Measurements from ENCODE around the gene LCN1. TPM values are rescaled to one million over a fixed set of nuclear protein-coding genes. Genes with fewer than 3 reads are reported as not detected.

Gene LCN1
- total RNA-seq, 1 experiment from 2014 or later: not detected

GRCh38 chr9:135478829-135479468 is 42.3 kb upstream of the LCN1 start:
- H3K27ac ChIP-seq: peak overlapping the region; percentile 45
- DNase-seq: peak; percentile 58 to 69

GRCh38 chr9:135479469-135480052 is 41.7 kb upstream of the LCN1 start, which contains the start of gene PPP1R26:
Gene PPP1R26, plus strand, starts transcription at chr9:135479782. Its CDS starts 4,729 bp downstream, at chr9:135484511.
- peaks cover 9% of the 10 kb centered on the region; the same call in 1 of the 2 replicates for H4K20me1 ChIP-seq (ENCODE audit: insufficient read depth)
- intact Hi-C loops (cut with micrococcal nuclease; ENCODE audit: unreplicated experiment): loop anchor here (1.0 kb wide), 1 partner anchor 20 kb away; a partner anchor contains a TSS
- peaks cover 31% of the 10 kb centered on the region for H3K4me1 ChIP-seq (replicated peaks; ENCODE audit: insufficient read depth)
- peaks cover 52% of the 10 kb centered on the region for H3K79me2 ChIP-seq (ENCODE audit: low read depth)
- ChIA-PET CTCF (no interaction called here), POLR2A (ENCODE audit: unreplicated experiment) (interaction anchor here (0.6 kb wide), 1 partner anchor 1130 kb away, joined by 4 read pairs; no protein-coding TSS in a partner anchor)
- H3F3A ChIP-seq (ENCODE audit: insufficient read depth, low read depth): peaks cover 21% of the 10 kb centered on the region; the same call in 1 of the 2 replicates
- no peaks in the 10 kb centered on the region for H3K9me3 ChIP-seq (ENCODE audit: insufficient read depth, low read depth)
- no peaks in the 10 kb centered on the region for H3K36me3 ChIP-seq (ENCODE audit: low read depth)
- TF ChIP-seq EZH2 (IDR thresholded peaks at IDR 0.05; ENCODE audit: low read depth) (no peak), CTCF (conservative IDR thresholded peaks at IDR 0.05) (no peak)
- H3K4me2 ChIP-seq: peak within 1 kb of the TSS; percentile 99
- BruUV-seq (replicated peaks): no TSS peak
- no peaks in the 10 kb centered on the region for H3K27me3 ChIP-seq (ENCODE audit: insufficient read depth, low read depth)
- H3K4me3 ChIP-seq: peak within 1 kb of the TSS; percentile 92
- H3K9me2 ChIP-seq (ENCODE audit: insufficient read depth): no peaks in the 10 kb centered on the region
- H3K27ac ChIP-seq: peak within 1 kb of the TSS; percentile 45
- DNase-seq: peak in 1 of 2 experiments; percentile 67
- H2AFZ ChIP-seq: peak within 1 kb of the TSS; percentile 80

More at GRCh38 chr9:135478829-135479468, 42.3 kb upstream of the LCN1 start:
- Histone ChIP-seq H3K9me2 (ENCODE audit: insufficient read depth) (no peaks in the 10 kb centered on the region), H3K4me3 (peak overlapping the region; percentile 62), H3F3A (ENCODE audit: insufficient read depth, low read depth) (peaks cover 21% of the 10 kb centered on the region; the same call in 1 of the 2 replicates), H3K4me2 (peak overlapping the region; percentile 83), H3K27me3 (ENCODE audit: insufficient read depth, low read depth) (no peaks in the 10 kb centered on the region), H3K36me3 (ENCODE audit: low read depth) (no peaks in the 10 kb centered on the region), H4K20me1 (ENCODE audit: insufficient read depth) (peaks cover 9% of the 10 kb centered on the region; the same call in 1 of the 2 replicates), H3K9me3 (ENCODE audit: insufficient read depth, low read depth) (no peaks in the 10 kb centered on the region), H3K4me1 (replicated peaks; ENCODE audit: insufficient read depth) (peaks cover 31% of the 10 kb centered on the region), H3K79me2 (ENCODE audit: low read depth) (peaks cover 52% of the 10 kb centered on the region), H2AFZ (peak overlapping the region; percentile 68; the same call in 1 of the 2 replicates)
- ChIA-PET CTCF (no interaction called here), POLR2A (ENCODE audit: unreplicated experiment) (no interaction called here)
- intact Hi-C loops (cut with micrococcal nuclease; ENCODE audit: unreplicated experiment): loop anchor here (1.0 kb wide), 1 partner anchor 20 kb away; a partner anchor contains a TSS
- no TSS peak for BruUV-seq (replicated peaks)
- no peak for TF ChIP-seq CTCF (conservative IDR thresholded peaks at IDR 0.05)
- TF ChIP-seq EZH2 (IDR thresholded peaks at IDR 0.05; ENCODE audit: low read depth): no peak

DNA sequence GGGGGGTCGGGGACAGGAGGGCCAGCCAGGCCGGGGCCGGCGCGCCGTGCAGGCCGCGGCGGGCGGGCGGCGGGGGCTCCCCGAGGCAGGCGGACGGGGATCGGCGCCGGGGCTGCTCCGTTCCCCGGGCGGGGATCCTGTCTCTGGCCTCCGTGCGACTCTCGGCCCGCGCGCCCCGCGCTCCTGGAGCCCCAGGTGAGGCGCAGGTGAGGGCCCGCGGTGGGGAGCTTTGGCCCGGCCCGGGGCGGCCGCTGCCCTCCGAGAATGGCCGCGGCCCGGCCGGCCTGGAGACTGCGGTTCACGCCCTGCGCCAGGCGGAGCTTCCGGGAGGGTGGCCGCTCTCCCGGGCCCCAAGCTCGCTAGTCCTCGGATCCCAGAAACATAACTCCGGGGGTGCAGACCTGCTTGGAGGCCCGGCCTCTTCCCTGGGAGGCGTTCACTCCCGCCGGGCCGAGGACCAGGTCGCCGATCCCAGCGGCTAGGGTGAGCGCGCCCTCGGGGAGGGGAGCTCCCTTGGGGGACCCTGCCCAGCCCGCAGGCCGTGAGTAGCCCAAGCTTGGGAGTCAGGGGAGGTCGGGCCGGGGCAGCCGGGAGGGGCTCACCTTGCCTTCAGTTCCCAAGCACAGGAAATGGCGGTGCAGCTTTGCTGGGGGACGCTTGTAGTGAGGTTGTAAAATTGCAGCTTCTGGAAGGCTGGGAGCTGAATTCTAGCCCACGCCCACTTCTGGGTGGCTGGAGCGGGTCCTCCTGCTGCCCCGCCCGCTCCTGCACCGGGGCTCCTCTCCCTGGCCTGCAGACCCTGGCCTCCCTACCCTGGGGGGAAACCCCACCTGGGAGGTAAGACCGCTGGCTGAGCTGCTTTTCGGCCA is 40.9 kb upstream of the LCN1 start:
- Histone ChIP-seq H4K20me1 (ENCODE audit: insufficient read depth) (peaks cover 9% of the 10 kb centered on the region; the same call in 1 of the 2 replicates), H3K9me3 (ENCODE audit: insufficient read depth, low read depth) (no peaks in the 10 kb centered on the region), H2AFZ (peak overlapping the region; percentile 80), H3K27ac (0 out of 2 replicates have a peak overlapping the region, but pooled peaks have one; percentile 23), H3K4me2 (peak overlapping the region; percentile 99), H3F3A (ENCODE audit: insufficient read depth, low read depth) (peaks cover 21% of the 10 kb centered on the region; the same call in 1 of the 2 replicates), H3K4me1 (replicated peaks; ENCODE audit: insufficient read depth) (peaks cover 31% of the 10 kb centered on the region), H3K27me3 (ENCODE audit: insufficient read depth, low read depth) (no peaks in the 10 kb centered on the region), H3K4me3 (peak overlapping the region; percentile 92), H3K36me3 (ENCODE audit: low read depth) (0 out of 2 replicates have a peak, but pooled peaks cover 2% of the 10 kb centered on the region), H3K9me2 (ENCODE audit: insufficient read depth) (no peaks in the 10 kb centered on the region), H3K79me2 (ENCODE audit: low read depth) (peaks cover 52% of the 10 kb centered on the region)
- BruUV-seq (replicated peaks): no TSS peak
- CTCF ChIA-PET: interaction anchor here (1.0 kb wide), 1 partner anchor 19 kb away, joined by 5 read pairs; a partner anchor contains a TSS
- DNase-seq: peak in 1 of 2 experiments; percentile 45
- no peak for TF ChIP-seq CTCF (conservative IDR thresholded peaks at IDR 0.05)
- POLR2A ChIA-PET (ENCODE audit: unreplicated experiment): interaction anchor here (0.6 to 0.7 kb wide), 3 partner anchors 24 to 1186 kb away, joined by 4 to 23 read pairs (median 4); no protein-coding TSS in a partner anchor
- intact Hi-C loops (cut with micrococcal nuclease; ENCODE audit: unreplicated experiment): no loop called here

Data from PC-9 (cell line).